ENCODE results near the gene AGRP.

AGRP gene

GRCh38 chr16:67449336-67449735, 34.0 kb downstream of the AGRP start:
- no peaks in the 10 kb centered on the region for H3K27me3 ChIP-seq (ENCODE audit: insufficient read depth, poor library complexity, severe bottlenecking)
- no peak overlapping the region for H3K4me3 ChIP-seq (replicated peaks; ENCODE audit: insufficient read depth, low read length)
- TF ChIP-seq REST (IDR thresholded peaks at IDR 0.05; ENCODE audit: insufficient replicate concordance, low read depth) (no peak), SPI1 (IDR thresholded peaks at IDR 0.05; ENCODE audit: borderline replicate concordance, low read depth) (no peak), POLR2AphosphoS5 (IDR thresholded peaks at IDR 0.05; ENCODE audit: low read depth) (no peak), GABPA (IDR thresholded peaks at IDR 0.05; ENCODE audit: low read depth) (no peak)
- TF ChIP-seq, protein P1, sequence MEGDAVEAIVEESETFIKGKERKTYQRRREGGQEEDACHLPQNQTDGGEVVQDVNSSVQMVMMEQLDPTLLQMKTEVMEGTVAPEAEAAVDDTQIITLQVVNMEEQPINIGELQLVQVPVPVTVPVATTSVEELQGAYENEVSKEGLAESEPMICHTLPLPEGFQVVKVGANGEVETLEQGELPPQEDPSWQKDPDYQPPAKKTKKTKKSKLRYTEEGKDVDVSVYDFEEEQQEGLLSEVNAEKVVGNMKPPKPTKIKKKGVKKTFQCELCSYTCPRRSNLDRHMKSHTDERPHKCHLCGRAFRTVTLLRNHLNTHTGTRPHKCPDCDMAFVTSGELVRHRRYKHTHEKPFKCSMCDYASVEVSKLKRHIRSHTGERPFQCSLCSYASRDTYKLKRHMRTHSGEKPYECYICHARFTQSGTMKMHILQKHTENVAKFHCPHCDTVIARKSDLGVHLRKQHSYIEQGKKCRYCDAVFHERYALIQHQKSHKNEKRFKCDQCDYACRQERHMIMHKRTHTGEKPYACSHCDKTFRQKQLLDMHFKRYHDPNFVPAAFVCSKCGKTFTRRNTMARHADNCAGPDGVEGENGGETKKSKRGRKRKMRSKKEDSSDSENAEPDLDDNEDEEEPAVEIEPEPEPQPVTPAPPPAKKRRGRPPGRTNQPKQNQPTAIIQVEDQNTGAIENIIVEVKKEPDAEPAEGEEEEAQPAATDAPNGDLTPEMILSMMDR (IDR thresholded peaks at IDR 0.05; ENCODE audit: insufficient read depth, low read length) = no peak
- no peak for DNase-seq (ENCODE audit: low read depth in 1 of 2, low spot score in 1 of 2)
- H3K27ac ChIP-seq (replicated peaks) = no peak overlapping the region

GRCh38 chr16:67448580-67448979, 34.8 kb downstream of the AGRP start:
- no peak overlapping the region for H3K27ac ChIP-seq (replicated peaks)
- no peak for DNase-seq (ENCODE audit: low read depth in 1 of 2, low spot score in 1 of 2)
- no peak overlapping the region for H3K4me3 ChIP-seq (replicated peaks; ENCODE audit: insufficient read depth, low read length)
- no peak for TF ChIP-seq GABPA (IDR thresholded peaks at IDR 0.05; ENCODE audit: low read depth)
- no peak for TF ChIP-seq REST (IDR thresholded peaks at IDR 0.05; ENCODE audit: insufficient replicate concordance, low read depth)
- TF ChIP-seq SPI1 (IDR thresholded peaks at IDR 0.05; ENCODE audit: borderline replicate concordance, low read depth) = no peak
- TF ChIP-seq, protein P1 (IDR thresholded peaks at IDR 0.05; ENCODE audit: insufficient read depth, low read length) = no peak
- no peak for TF ChIP-seq POLR2AphosphoS5 (IDR thresholded peaks at IDR 0.05; ENCODE audit: low read depth)
- H3K27me3 ChIP-seq (ENCODE audit: insufficient read depth, poor library complexity, severe bottlenecking) = no peaks in the 10 kb centered on the region

GRCh38 chr16:67447508-67448076, 35.8 kb downstream of the AGRP start:
- peak; percentile 49 to 82 for DNase-seq (ENCODE audit: low read depth in 1 of 2, low spot score in 1 of 2)
- H3K27ac ChIP-seq (replicated peaks) = no peak overlapping the region
- TF ChIP-seq, protein P1 (IDR thresholded peaks at IDR 0.05; ENCODE audit: insufficient read depth, low read length) = peak; percentile 75
- TF ChIP-seq SPI1 (IDR thresholded peaks at IDR 0.05; ENCODE audit: borderline replicate concordance, low read depth) = peak; percentile 48; the same call in 1 of the 2 replicates
- TF ChIP-seq GABPA (IDR thresholded peaks at IDR 0.05; ENCODE audit: low read depth) = no peak
- no peak overlapping the region for H3K4me3 ChIP-seq (replicated peaks; ENCODE audit: insufficient read depth, low read length)
- H3K27me3 ChIP-seq (ENCODE audit: insufficient read depth, poor library complexity, severe bottlenecking) = no peaks in the 10 kb centered on the region
